HG03521 (cell line): ENCODE results near the gene LNP1.
"Not testable (repeated sequence)": the region's sequence is repeated elsewhere in the genome, so short reads cannot be mapped to it uniquely, and the experiment has no call there.

Experiments
- ATAC-seq: cut with Tn5 transposase; IDR thresholded peaks from one replicate; pipeline ENCODE4 v1.9.1; 2021; ENCODE audit warnings: mild to moderate bottlenecking, moderate library complexity; ENCODE audit not compliant: unreplicated experiment

The LNP1 gene

GRCh38 chr3:100427699-100428098 lies 26.4 kb downstream of the LNP1 start:
- ATAC-seq: no peak

GRCh38 chr3:100429187-100429716 lies 27.9 kb downstream of the LNP1 start:
- ATAC-seq: no peak

- ATAC-seq: no peak
Measured at GRCh38 chr3:100436951-100437350, 35.6 kb downstream of the LNP1 start.

GRCh38 chr3:100437721-100438622 lies 36.6 kb downstream of the LNP1 start:
- ATAC-seq: no peak

- ATAC-seq: no peak
Measured at GRCh38 chr3:100438623-100438974, 37.3 kb downstream of the LNP1 start.

DNA sequence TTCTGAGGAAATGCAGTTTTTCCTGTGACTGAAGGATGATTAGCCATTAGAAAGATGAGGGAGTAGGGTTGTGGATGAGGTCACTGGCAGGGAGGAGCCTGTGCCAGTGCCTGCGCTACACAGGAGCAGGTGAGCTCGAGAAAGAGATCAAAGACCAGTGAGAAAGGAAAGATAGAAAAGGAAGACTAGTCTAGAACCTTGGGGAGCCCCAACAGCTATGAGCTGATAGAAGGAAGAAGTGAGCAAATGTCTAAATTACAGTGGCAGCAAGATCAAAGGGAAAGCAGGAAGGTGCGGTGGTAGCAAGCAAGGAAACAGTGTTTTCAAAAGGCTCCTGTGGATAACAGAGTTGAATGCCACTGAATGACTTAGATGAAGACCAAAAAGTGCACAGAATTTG lies 39.6 kb downstream of the LNP1 start:
- ATAC-seq: no peak

DNA sequence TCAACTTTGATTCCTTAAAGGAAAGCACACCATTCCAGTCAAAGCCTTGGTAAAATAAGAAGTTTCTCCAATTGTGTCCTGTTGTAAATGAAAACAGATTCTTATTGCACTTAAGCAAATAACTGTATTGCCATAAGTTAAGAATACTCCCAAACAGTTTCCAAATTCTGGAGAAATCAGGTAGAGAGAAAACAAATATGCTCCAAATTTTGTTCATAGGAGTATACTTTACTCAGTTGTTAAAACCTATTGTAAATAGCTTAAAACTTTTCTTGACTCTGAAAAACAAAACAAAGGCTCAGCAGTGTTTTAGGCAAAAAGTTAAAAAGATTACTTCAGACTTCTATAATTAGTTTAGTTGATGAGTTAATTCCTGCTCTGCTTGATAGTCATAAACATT lies 42.4 kb downstream of the LNP1 start:
- no peak for ATAC-seq

DNA sequence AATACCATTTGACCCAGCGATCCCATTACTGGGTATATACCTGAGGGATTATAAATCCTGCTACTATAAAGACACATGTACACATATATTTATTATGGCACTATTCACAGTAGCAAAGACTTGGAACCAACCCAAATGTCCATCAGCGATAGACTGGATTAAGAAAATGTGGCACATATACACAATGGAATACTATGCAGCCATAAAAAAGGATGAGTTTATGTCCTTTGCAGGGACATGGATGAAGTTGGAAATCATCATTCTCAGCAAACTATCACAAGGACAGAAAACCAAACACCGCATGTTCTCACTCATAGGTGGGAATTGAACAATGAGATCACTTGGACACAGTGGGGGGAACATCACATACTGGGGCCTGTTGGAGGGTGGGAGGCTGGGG lies 45.7 kb downstream of the LNP1 start:
- not testable (repeated sequence) for ATAC-seq

DNA sequence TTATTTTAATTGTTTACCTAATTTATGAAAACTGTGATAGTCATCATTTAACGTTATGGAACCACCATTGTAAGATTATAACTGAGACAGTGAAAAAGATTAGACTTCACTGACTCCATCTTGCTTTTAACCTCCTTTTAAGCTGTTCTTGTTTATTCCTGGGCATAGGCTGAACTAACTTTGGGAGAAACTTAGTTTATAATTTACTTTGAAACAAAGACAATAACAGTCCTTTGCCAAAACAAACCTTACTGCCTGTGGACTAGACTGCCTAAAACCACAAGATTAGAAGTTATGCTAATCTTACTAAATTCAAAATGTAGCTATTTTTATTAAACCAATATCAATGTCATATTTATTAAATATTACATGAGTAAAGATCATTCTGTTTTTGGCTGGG lies 46.7 kb downstream of the LNP1 start:
- ATAC-seq: no peak

- ATAC-seq: no peak
Measured at GRCh38 chr3:100449214-100449613, 47.9 kb downstream of the LNP1 start.

- ATAC-seq: no peak
Measured at GRCh38 chr3:100454677-100455076, 53.3 kb downstream of the LNP1 start.

- ATAC-seq: no peak
Measured at GRCh38 chr3:100455841-100456550, 54.7 kb downstream of the LNP1 start.

DNA sequence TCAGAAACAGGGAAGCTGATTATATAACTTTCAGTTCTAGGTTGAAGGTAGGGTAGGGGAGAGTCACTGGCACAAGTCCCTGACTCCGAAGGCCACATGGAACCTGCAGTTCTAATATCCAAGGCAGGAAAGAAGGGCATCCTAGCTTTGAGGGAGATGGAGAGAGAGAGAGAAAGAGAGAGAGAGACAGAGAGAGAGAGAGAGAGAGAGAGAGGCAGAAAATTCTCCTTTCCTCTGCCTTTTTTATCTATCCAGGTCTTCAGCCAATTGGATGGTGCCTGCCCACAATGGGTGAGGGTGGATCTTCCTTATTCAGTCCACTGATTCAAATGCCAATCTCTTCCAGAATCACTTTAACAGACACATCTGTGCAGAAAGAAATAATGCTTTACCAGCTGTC lies 55.4 kb downstream of the LNP1 start:
- ATAC-seq: no peak

- ATAC-seq: no peak
Measured at GRCh38 chr3:100457811-100458210, 56.5 kb downstream of the LNP1 start.

- no peak for ATAC-seq
Measured at GRCh38 chr3:100458814-100459213, 57.5 kb downstream of the LNP1 start.

GRCh38 chr3:100463002-100463401 lies 61.7 kb downstream of the LNP1 start:
- ATAC-seq: peak; percentile 83

GRCh38 chr3:100463646-100464155 lies 62.4 kb downstream of the LNP1 start:
- ATAC-seq: no peak

DNA sequence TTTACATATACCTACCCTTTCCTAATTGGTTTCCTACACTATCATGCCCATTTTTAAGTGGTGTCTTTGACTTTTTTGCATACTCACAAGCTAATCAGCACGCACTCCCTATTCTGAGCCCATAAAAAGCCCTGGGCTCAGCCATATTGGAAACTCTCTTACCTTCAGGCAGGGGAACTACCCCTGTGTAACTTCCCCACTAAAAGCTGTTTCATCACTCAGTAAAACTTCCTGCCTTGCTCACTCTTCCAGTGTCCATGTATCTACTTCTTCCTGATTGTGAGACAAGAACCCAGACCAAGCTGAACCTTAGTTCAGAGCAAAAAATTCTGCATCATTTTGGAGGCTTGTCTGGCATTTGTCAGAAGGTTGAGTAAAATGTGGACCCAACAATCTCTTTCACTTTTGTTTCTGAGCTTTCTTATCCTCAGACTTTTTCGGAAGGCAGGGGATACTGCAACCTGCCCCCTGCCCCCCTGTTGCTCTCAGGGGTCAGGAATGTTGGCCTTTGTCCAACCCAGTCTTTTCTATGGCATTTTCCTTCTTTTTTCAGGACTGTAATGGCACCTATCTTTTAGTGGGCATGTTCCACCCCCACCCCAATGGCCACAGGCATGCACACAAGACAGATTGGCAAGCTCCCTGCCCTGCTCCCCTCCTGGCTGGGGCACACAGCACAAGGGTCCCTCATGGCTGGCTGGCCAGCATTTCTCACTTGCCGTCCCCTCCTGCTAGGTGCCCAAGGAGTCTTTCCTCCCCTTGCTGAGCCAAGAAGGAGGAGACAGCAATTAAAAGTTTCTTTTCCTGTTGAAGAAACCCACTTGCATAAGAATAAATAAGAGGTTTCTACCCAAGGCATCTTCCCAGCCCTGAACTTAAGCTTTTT lies 64.8 kb downstream of the LNP1 start:
- ATAC-seq: no peak

GRCh38 chr3:100467133-100467532 lies 65.8 kb downstream of the LNP1 start:
- no peak for ATAC-seq

DNA sequence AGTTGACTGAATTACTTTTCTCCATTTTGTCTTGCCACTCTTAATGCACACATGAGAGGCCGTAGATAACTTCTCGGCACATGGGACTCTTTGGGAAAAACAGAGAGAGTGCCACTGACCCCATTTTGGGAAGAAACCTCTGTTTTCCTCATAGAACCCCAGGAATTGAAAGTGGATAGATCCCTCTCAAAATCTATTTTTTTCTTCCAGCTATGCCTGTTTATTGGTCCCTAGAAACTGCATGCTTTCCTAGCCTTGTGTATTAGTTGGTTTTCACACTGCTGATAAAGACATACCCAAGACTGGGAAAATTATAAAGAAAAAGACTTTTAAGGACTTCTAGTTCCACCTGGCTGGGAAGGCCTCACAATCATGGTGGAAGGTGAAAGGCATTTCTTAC lies 67.3 kb downstream of the LNP1 start:
- ATAC-seq: no peak

DNA sequence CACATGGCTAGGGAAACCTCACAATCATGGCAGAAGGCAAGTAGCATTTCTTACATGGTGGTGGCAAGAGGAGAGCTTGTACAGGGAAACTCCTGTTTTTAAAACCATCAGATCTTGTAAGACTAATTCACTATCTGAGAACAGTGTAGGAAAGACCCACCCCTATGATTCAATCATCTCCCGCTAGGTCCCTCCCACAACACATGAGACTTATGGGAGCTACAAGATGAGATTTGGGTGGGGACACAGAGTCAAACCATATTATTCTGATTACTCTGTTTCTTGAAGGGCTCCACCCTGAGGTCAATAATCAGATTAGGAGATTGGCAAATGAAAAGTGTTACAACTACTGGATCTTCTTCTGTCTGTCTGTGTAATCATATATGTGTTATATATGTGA lies 69.6 kb downstream of the LNP1 start:
- ATAC-seq: no peak
